Hematopoietic multipotent progenitor cell (in vitro differentiated cells): Measurements from ENCODE around the gene OR8B12. TPM values are rescaled to one million over a fixed set of nuclear protein-coding genes. Genes with fewer than 3 reads are reported as not detected.
"Not testable (repeated sequence)": the region's sequence is repeated elsewhere in the genome, so short reads cannot be mapped to it uniquely, and the experiment has no call there.

ENCODE experiments used
- DNase-seq, 3 donors: peaks; one replicate each; pipeline ENCODE4 v3.0.0-alpha.2; 2011 to 2015; ENCODE audit warnings: low read depth in 2 of 3, low spot score in 2 of 3
- small RNA-seq: library from RNA; depleted of rRNA; stranded (forward); fragments of <200 nt; gene quantifications from one replicate; pipeline ENCODE3, GENCODE V24; 2012
- total RNA-seq: library from RNA; depleted of rRNA; stranded (reverse); fragments of >200 nt; gene quantifications from one replicate; pipeline ENCODE4 v1.2.3, GENCODE V29; 2012

Gene OR8B12
- total RNA-seq, 1 donor = not detected

- DNase-seq = no peak
These were observed 9.8 kb downstream of the OR8B12 start for GRCh38 chr11:124533626-124534025.

- DNase-seq = no peak
These were observed 23.0 kb downstream of the OR8B12 start for GRCh38 chr11:124520550-124520854.

DNA sequence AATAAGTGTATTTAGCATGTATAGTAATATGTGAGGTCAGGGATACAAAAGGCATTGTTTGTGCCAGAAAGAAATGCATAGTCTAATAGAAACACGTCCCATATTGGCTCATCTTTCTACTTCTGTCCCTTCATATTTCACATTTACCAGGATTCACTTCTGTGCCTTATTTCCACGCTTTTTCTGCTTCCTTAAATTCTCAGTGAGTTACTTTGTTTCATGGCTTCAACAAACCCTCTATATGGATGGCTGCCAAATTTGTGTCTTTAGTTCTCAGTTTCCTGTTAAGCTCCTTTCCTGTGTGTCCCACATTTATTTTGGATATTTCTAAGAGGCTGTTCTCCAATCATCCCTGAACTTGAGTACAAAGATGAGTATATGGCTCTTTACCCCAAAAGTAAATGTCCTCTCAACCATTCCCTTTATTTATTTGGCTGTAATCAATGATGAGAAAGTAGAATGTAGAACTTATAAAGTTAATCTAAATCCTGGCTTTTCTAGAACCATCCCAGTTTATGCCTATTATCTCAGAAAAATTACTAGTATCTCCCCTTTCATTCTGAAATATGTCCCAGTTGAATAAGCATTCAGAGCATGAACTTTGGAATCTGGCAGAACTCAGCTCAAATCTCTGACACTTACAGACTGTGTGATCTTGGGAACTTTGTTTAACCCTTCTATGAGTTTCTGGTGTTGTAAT lies 23.5 kb downstream of the OR8B12 start:
- no peak for DNase-seq

- DNase-seq = no peak
These were observed 24.4 kb downstream of the OR8B12 start for GRCh38 chr11:124518989-124519451.

DNA sequence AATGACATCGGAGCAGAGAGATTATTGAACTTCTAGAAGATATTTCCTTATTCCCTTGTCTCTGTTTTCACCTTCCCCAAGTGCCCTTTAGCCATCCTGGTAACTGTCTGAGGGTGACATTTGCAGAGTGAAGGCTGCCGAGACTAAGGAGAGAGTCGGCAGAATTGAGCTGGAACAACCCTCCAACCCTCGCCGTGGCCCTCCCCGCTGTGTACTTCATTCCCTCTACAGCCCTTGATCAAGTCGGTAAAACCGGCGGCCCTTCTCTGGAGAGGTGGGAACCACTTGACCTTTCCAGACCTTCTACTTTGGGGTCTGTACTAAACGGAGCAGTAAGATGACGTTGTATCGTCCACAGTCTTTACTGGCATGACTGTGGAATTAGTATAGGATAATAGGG lies 26.1 kb downstream of the OR8B12 start:
- no peak for DNase-seq

- DNase-seq = not testable (repeated sequence)
These were observed 28.8 kb downstream of the OR8B12 start for GRCh38 chr11:124514675-124515074.

GRCh38 chr11:124514131-124514530 lies 29.3 kb downstream of the OR8B12 start:
- no peak for DNase-seq

DNA sequence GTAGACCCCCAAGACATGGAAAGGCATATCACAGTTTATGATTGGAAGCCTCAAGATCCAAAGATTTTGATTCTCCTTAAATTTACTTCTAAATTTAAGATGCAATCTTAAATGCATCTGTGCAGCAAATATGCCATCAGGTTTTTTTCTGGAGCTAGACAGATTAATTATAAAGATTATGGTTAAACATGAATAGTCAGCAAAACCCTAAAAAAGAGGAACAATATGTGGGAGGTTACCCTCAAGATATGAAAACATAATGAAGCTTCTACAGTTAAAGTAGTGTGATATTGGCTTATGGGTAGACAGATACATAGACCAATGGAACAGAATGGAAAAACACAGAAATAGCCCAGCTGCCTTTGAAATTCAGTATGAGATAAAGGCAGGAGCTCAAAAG lies 31.7 kb downstream of the OR8B12 start:
- peak in 1 of 3 donors; percentile 16 for DNase-seq

DNA sequence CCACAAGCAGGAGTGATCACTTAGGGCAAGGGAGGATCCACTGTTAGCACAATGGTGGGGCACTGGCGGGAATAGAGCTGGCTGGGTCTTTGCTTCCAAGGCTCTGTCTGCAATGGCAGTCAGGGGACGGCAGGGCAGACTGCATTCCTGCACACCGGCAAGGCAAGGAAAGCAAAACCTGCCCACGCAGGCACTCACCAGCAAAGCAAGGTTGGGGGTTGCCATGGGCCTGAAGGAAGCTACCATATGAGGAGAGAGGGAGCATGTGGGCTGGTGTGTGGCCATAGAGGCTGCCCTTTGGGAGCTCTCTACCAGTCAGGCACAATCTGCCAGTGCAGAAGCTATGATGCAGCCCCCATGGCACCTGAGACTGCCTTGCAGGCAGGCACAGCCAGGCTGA lies 33.2 kb downstream of the OR8B12 start:
- no peak for DNase-seq

- DNase-seq = no peak
These were observed 43.7 kb downstream of the OR8B12 start for GRCh38 chr11:124499711-124500110.

DNA sequence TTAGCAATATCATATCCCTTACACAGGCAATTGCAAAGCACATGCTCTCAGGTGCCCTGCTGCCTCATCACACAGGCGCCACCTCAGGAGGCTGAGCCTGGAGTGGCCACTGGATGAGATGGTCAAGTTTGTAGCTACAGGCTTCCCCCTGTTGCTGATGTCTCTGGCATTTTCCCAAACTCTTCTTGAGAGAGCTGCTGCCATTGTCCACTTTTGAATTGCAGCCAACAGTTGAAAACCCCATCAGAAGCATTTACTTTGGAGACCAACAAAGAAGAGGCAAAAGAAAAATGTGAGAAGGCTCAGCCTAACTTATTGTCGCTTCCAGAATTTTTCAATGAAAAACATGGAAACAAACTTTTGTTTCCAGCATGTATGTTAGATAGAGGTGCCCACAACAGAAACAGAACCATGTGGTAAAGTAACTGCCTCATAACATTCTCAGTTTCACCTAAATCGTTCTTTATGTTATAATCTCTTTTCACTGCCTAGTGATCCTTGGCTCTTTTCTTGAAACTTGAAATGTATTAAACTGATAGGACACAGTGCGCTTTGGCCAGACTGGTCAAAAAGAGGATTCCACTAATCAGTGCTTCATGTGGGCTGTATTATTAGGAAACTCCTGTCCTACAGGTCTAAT lies 50.3 kb downstream of the OR8B12 start:
- no peak for DNase-seq

Small RNA genes within 50 kb of the gene (small RNA-seq; reads per million reads assigned to genes)
- gene OR8A3P = not detected

Other genes starting within 250 kb of the OR8B12 start
- not detected for gene OR8D1, start 229.7 kb downstream of the OR8B12 start, total RNA-seq
- not detected for gene OR8D2, start 223.5 kb downstream of the OR8B12 start, total RNA-seq
- gene OR8B2, start 159.2 kb downstream of the OR8B12 start, total RNA-seq = not detected
- not detected for gene OR8B3, start 144.6 kb downstream of the OR8B12 start, total RNA-seq
- gene OR8B4, start 118.8 kb downstream of the OR8B12 start, total RNA-seq = 0.27 TPM
- not detected for gene OR8B8, start 98.0 kb downstream of the OR8B12 start, total RNA-seq
- not detected for gene OR8A1, start 26.3 kb upstream of the OR8B12 start, total RNA-seq
- not detected for gene PANX3, start 67.8 kb upstream of the OR8B12 start, total RNA-seq
- gene TBRG1, start 79.2 kb upstream of the OR8B12 start, total RNA-seq = 15.9 TPM
- gene SIAE, start 130.1 kb upstream of the OR8B12 start, total RNA-seq = 11.0 TPM
- gene SPA17, start 130.2 kb upstream of the OR8B12 start, total RNA-seq = 0.27 TPM
- 5.1 TPM for gene NRGN, start 196.3 kb upstream of the OR8B12 start, total RNA-seq
- gene VSIG2, start 208.6 kb upstream of the OR8B12 start, total RNA-seq = 0.27 TPM
- 5.4 TPM for gene ESAM, start 218.6 kb upstream of the OR8B12 start, total RNA-seq